ENCODE measurements around the gene INKA2. TPM values are rescaled to one million over a fixed set of nuclear protein-coding genes. Genes with fewer than 3 reads are reported as not detected.
"Not testable (repeated sequence)": the region's sequence is repeated elsewhere in the genome, so short reads cannot be mapped to it uniquely, and the experiment has no call there.

Gene INKA2
- total RNA-seq, 2 donors from 2014 or later, result 2.0 to 3.8 TPM

DNA sequence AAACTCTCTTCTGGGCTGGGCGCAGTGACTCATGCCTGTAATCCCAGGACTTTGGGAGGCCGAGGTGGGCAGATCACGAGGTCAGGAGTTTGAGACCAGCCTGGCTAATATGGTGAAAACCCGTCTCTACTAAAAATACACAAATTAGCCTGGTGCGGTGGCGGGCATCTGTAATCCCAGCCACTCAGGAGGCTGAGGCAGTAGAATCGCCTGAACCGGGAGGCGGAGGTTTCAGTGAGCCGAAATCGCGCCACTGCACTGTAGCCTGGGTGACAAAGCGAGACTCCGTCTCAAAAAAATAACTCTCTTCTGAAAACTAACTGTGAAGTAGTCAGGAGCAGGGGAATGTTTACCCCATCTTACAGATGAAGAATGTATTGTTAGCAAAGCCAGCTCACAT, 3.1 kb upstream of the INKA2 start:
- H3K4me3 Mint-ChIP-seq; H3K36me3 Mint-ChIP-seq (ENCODE audit: low read depth); H3K27me3 Mint-ChIP-seq; ATAC-seq (replicated peaks); H3K27ac Mint-ChIP-seq; H3K4me1 Mint-ChIP-seq; H3K9me3 Mint-ChIP-seq: not testable (repeated sequence)

GRCh38 chr1:111739925-111740765, 950 bp upstream of the INKA2 start:
- Mint-ChIP-seq H3K36me3 (ENCODE audit: low read depth) (no peaks in the 10 kb centered on the region), H3K4me3 (peak overlapping the region; percentile 69), H3K27ac (no peak overlapping the region), H3K27me3 (peaks cover 7% of the 10 kb centered on the region), H3K4me1 (peaks cover 6% of the 10 kb centered on the region), H3K9me3 (no peaks in the 10 kb centered on the region)
- ATAC-seq (replicated peaks), result no peak

GRCh38 chr1:111738436-111739193, 580 bp downstream of the INKA2 start:
- ATAC-seq (replicated peaks), result peak; percentile 70
- H3K27ac Mint-ChIP-seq, result peak overlapping the region; percentile 76
- H3K9me3 Mint-ChIP-seq, result no peaks in the 10 kb centered on the region
- peaks cover 6% of the 10 kb centered on the region for H3K4me1 Mint-ChIP-seq
- no peaks in the 10 kb centered on the region for H3K36me3 Mint-ChIP-seq (ENCODE audit: low read depth)
- peak overlapping the region; percentile 69 for H3K4me3 Mint-ChIP-seq
- H3K27me3 Mint-ChIP-seq, result peaks cover 7% of the 10 kb centered on the region

GRCh38 chr1:111738133-111738435, 1.1 kb downstream of the INKA2 start:
- ATAC-seq (replicated peaks), result no peak

DNA sequence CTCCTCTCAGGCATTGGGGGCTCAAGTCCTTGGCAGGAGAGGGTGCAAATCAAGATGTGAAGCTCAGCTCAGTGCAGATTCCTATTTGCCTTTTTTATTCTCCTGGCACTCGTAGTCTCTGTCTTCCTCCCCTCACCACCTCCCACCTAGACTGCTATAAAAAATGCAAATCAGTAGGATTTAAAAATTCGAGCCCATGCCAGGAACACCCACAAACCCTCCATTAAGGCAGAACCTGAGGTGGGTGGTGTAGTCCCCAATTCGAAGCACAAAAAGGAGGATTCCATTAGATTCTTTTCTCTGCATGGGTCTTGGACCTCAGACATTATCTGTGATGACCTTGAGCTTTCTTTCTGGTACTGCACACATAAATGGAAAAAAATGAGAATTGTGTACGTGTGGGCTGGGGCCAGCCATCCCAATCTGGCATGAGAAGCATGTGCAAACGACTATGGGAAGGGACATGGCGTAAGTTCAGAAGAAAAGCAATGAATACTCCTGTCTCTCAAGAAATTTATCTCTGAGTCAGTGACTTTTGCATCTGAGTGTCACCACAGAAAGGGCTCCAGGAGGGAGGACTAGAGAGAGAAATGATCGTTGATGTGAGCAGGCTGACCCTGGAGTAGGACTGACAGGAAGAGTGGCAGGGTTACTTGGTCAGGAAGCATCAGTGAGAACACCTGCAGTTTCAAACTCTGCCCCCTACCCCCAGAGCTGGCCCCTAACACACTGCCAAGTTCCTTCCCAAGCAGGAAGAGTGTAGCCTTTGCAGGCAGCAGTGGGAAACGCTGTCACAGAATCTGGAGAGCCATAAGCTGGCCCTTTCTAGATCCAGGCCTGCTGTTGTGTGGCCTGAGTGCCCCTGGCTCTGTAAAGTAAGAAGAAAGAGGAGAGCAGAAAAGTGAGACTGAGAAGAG, 1.7 kb downstream of the INKA2 start:
- Mint-ChIP-seq H3K4me3 (peak overlapping the region; percentile 69), H3K36me3 (ENCODE audit: low read depth) (no peaks in the 10 kb centered on the region), H3K9me3 (no peaks in the 10 kb centered on the region), H3K27ac (peak overlapping the region; percentile 3), H3K4me1 (peaks cover 6% of the 10 kb centered on the region), H3K27me3 (peaks cover 7% of the 10 kb centered on the region)
- ATAC-seq (replicated peaks), result no peak

More at GRCh38 chr1:111738133-111738435, 1.1 kb downstream of the INKA2 start:
- Mint-ChIP-seq H3K36me3 (ENCODE audit: low read depth) (no peaks in the 10 kb centered on the region), H3K4me3 (peak overlapping the region; percentile 69), H3K27ac (peak overlapping the region; percentile 3), H3K4me1 (peaks cover 6% of the 10 kb centered on the region), H3K27me3 (peaks cover 7% of the 10 kb centered on the region), H3K9me3 (no peaks in the 10 kb centered on the region)

DNA sequence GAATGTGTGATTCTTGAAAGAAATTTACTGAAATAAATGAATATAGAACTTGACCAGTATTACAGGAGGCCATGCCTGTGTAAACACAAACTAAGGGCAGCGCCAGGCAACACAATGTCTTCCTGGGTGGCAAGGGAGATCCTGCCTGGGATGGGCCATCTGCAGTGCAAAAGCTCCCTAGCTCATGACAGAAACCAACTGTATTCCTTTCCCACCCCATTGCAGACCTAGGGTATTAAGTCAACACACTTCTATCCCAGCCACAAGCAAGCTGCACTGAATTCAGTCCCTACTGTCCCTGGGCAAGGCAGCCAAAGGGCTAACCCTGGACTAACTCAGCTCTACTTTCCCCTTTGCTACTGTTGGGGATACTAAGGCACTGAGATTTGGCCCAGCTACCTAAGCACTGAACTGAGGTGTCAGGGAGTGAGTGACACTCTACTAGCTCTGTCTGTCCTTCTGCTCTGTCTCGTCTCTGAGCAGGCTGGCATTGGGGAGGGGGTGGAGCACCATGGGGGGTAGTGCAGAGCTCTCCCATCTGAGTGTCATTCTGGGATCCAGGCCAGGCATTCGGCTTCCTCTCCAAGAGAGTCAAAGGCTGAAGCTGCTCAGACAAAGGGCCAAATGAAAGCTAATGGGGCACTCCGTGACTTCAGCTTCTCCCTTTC, 2.5 kb downstream of the INKA2 start:
- no peaks in the 10 kb centered on the region for H3K36me3 Mint-ChIP-seq (ENCODE audit: low read depth)
- H3K4me3 Mint-ChIP-seq, result no peak overlapping the region
- H3K9me3 Mint-ChIP-seq, result no peaks in the 10 kb centered on the region
- no peak for ATAC-seq (replicated peaks)
- H3K27me3 Mint-ChIP-seq, result peaks cover 7% of the 10 kb centered on the region
- no peak overlapping the region for H3K27ac Mint-ChIP-seq
- H3K4me1 Mint-ChIP-seq, result peaks cover 6% of the 10 kb centered on the region

GRCh38 chr1:111735858-111736544, 3.2 kb downstream of the INKA2 start:
- H3K4me1 Mint-ChIP-seq, result peaks cover 6% of the 10 kb centered on the region
- no peak overlapping the region for H3K27ac Mint-ChIP-seq
- H3K36me3 Mint-ChIP-seq (ENCODE audit: low read depth), result no peaks in the 10 kb centered on the region
- no peaks in the 10 kb centered on the region for H3K9me3 Mint-ChIP-seq
- H3K27me3 Mint-ChIP-seq, result peaks cover 6% of the 10 kb centered on the region
- no peak for ATAC-seq (replicated peaks)
- H3K4me3 Mint-ChIP-seq, result no peak overlapping the region

DNA sequence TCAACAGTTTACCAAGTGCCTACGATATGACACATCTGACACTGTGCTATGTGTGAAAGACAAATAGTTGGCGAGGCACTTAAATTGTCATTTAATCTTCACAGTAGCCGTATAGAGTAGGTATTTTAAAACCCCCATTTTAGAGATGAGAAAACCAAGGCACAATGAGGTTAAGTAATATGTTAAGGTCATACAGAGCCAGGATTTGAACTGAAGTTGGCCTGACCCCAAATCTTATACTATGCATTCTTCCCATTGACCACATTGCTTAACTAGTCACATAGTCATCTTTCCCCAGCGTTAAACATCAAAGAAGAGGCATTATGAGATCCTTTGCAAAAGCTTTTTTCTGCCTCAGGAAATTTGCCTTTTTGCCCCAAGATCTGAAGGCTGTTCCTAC, 3.9 kb downstream of the INKA2 start:
- no peaks in the 10 kb centered on the region for H3K9me3 Mint-ChIP-seq
- H3K4me3 Mint-ChIP-seq, result no peak overlapping the region
- H3K27ac Mint-ChIP-seq, result no peak overlapping the region
- peaks cover 6% of the 10 kb centered on the region for H3K4me1 Mint-ChIP-seq
- H3K36me3 Mint-ChIP-seq (ENCODE audit: low read depth), result no peaks in the 10 kb centered on the region
- no peak for ATAC-seq (replicated peaks)
- H3K27me3 Mint-ChIP-seq, result peaks cover 4% of the 10 kb centered on the region

GRCh38 chr1:111734856-111735255, 4.3 kb downstream of the INKA2 start:
- H3K4me3 Mint-ChIP-seq, result no peak overlapping the region
- H3K27me3 Mint-ChIP-seq, result peaks cover 4% of the 10 kb centered on the region
- no peak overlapping the region for H3K27ac Mint-ChIP-seq
- peaks cover 6% of the 10 kb centered on the region for H3K4me1 Mint-ChIP-seq
- H3K36me3 Mint-ChIP-seq (ENCODE audit: low read depth), result no peaks in the 10 kb centered on the region
- H3K9me3 Mint-ChIP-seq, result no peaks in the 10 kb centered on the region
- no peak for ATAC-seq (replicated peaks)

- ATAC-seq (replicated peaks), result no peak
- H3K27me3 Mint-ChIP-seq, result peaks cover 4% of the 10 kb centered on the region
- peaks cover 6% of the 10 kb centered on the region for H3K4me1 Mint-ChIP-seq
- no peaks in the 10 kb centered on the region for H3K36me3 Mint-ChIP-seq (ENCODE audit: low read depth)
- H3K9me3 Mint-ChIP-seq, result no peaks in the 10 kb centered on the region
- H3K4me3 Mint-ChIP-seq, result no peak overlapping the region
- H3K27ac Mint-ChIP-seq, result no peak overlapping the region
Measured at GRCh38 chr1:111734426-111734825, 4.8 kb downstream of the INKA2 start.

DNA sequence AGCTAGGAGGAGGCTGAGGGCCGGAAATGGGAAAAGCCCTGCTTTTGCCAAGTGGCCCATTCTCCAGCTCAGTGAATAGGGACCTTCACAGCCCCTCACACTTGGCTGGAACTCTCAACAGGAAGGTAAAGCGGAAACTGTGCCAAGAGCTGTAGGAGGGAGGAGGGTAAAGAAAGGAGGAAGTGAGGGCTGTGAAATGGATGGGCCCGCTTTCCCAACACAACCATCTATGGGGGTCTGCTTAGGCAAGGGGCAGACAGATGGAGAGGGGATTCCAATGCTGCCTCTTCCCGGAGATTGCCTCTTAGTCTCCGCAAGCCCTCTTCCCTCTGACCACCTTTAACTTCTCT, 5.2 kb downstream of the INKA2 start:
- Mint-ChIP-seq H3K36me3 (ENCODE audit: low read depth) (no peaks in the 10 kb centered on the region), H3K27me3 (peaks cover 4% of the 10 kb centered on the region), H3K4me1 (peaks cover 6% of the 10 kb centered on the region), H3K27ac (no peak overlapping the region), H3K9me3 (no peaks in the 10 kb centered on the region), H3K4me3 (no peak overlapping the region)
- ATAC-seq (replicated peaks), result no peak

GRCh38 chr1:111733183-111733991, 5.8 kb downstream of the INKA2 start:
- Mint-ChIP-seq H3K4me3 (no peak overlapping the region), H3K4me1 (peaks cover 6% of the 10 kb centered on the region)

GRCh38 chr1:111732718-111733117, 6.5 kb downstream of the INKA2 start:
- Mint-ChIP-seq H3K4me1 (peaks cover 1% of the 10 kb centered on the region), H3K36me3 (ENCODE audit: low read depth) (no peaks in the 10 kb centered on the region), H3K27me3 (peaks cover under 1% of the 10 kb centered on the region), H3K9me3 (no peaks in the 10 kb centered on the region), H3K4me3 (no peak overlapping the region), H3K27ac (peak overlapping the region; percentile 77)
- ATAC-seq (replicated peaks), result no peak

More at GRCh38 chr1:111733183-111733991, 5.8 kb downstream of the INKA2 start:
- Mint-ChIP-seq H3K27me3 (peaks cover 4% of the 10 kb centered on the region), H3K9me3 (no peaks in the 10 kb centered on the region), H3K36me3 (ENCODE audit: low read depth) (no peaks in the 10 kb centered on the region), H3K27ac (peak overlapping the region; percentile 77)
- peak; percentile 72 for ATAC-seq (replicated peaks)

All from activated T-helper 17 cell treated with anti-CD3 and anti-CD28 coated beads, Interleukin-2, amount 50 U/mL, for 72 hours (primary cell).